ENCODE data around the gene IFT74. TPM values are rescaled to one million over a fixed set of nuclear protein-coding genes. Genes with fewer than 3 reads are reported as not detected.

The IFT74 gene
- total and polyA plus RNA-seq, 9 of the 15 experiments (the other 6 are each of a cell fraction or from before 2014, with no cell fraction given) = 6.1 to 13.2 (median 9.3) TPM

DNA sequence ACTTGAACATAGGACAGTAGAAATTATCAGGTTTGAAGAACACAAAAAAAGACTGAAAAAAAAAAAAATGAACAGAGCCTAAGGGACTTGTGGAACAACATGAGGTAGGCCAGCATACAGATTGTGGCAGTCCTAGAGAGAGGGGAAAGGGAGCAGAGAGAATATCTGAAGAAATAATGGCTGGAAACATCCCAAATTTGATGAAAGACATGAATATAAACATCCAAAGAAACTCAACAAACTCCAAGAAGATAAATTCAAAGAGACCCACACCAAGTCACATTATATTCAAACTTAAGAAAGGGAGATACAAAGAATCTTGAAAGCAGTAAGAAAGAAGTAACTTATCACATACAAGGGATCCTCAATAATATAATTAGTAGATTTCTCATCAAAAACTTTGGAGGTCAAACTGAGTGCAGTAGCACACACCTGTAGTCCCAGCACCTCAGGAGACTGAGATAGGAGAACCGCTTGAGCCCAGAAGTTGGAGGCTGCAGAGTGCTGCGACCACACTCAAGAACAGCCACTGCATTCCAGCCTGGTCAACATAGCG, 18.3 kb upstream of the IFT74 start (continued):
- TF ChIP-seq, protein P1, sequence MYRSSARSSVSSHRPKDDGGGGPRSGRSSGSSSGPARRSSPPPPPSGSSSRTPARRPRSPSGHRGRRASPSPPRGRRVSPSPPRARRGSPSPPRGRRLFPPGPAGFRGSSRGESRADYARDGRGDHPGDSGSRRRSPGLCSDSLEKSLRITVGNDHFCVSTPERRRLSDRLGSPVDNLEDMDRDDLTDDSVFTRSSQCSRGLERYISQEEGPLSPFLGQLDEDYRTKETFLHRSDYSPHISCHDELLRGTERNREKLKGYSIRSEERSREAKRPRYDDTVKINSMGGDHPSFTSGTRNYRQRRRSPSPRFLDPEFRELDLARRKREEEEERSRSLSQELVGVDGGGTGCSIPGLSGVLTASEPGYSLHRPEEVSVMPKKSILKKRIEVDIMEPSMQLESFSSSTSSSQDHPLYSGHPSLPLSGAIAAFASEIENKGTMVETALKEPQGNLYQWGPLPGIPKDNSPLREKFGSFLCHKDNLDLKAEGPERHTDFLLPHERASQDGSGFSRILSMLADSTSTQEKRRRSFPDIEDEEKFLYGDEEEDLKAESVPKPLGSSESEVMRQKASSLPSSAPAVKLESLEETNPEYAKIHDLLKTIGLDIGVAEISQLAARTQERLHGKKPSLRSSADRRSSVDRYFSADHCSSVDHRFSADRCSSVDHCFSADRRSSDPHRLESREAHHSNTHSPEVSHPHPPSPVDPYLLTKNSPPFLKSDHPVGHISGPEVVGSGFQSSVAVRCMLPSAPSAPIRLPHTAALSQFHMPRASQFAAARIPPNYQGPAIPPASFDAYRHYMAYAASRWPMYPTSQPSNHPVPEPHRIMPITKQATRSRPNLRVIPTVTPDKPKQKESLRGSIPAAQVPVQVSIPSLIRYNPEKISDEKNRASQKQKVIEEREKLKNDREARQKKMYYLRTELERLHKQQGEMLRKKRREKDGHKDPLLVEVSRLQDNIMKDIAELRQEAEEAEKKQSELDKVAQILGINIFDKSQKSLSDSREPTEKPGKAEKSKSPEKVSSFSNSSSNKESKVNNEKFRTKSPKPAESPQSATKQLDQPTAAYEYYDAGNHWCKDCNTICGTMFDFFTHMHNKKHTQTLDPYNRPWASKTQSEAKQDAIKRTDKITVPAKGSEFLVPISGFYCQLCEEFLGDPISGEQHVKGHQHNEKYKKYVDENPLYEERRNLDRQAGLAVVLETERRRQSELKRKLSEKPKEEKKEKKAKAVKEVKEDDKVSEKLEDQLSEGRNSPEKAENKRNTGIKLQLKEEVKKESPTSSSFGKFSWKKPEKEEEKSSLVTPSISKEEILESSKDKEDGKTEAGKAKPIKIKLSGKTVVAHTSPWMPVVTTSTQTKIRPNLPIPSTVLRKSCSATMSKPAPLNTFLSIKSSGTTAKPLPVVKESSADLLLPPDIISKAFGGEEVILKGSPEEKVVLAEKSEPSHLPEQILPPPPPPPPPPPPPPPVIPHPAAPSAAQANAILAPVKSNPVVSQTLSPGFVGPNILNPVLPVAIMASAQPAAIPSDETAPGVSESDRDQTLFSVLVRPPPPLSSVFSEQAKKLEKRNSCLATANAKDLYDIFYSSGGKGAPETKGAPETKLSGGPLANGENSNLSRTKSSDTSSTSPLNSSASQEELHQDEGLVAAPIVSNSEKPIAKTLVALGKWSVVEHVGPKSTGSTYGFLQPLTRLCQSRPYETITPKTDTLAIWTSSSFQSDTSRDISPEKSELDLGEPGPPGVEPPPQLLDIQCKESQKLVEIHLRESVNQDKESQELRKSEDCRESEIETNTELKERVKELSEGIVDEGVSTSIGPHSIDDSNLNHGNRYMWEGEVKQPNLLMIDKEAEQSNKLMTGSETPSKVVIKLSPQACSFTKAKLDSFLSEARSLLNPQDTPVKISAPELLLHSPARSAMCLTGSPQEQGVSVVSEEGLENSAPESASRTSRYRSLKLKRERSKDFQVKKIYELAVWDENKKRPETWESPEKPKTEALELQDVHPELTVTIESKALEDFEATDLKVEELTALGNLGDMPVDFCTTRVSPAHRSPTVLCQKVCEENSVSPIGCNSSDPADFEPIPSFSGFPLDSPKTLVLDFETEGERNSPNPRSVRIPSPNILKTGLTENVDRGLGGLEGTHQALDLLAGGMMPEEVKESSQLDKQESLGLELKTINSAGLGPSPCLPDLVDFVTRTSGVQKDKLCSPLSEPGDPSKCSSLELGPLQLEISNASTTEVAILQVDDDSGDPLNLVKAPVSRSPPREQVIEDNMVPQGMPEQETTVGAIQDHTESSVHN (IDR thresholded peaks at IDR 0.05; ENCODE audit: borderline replicate concordance in 1 of 2, low read depth in 1 of 2) = no peak
- no peak for TF ChIP-seq XRCC4 (IDR thresholded peaks at IDR 0.05; ENCODE audit: extremely low read depth, insufficient read depth, insufficient read length)
- TF ChIP-seq NFIX (CRISPR knock-in tag; IDR thresholded peaks at IDR 0.05; ENCODE audit: low read depth) = no peak
- TF ChIP-seq SRF (CRISPR knock-in tag; IDR thresholded peaks at IDR 0.05) = no peak
- TF ChIP-seq ZNF444 (CRISPR knock-in tag; IDR thresholded peaks at IDR 0.05) = no peak
- TF ChIP-seq ZFX (CRISPR knock-in tag; IDR thresholded peaks at IDR 0.05) = no peak
- TF ChIP-seq POLR2G (IDR thresholded peaks at IDR 0.05; ENCODE audit: low read depth, low read length) = no peak
- no peak for TF ChIP-seq HOXB6 (CRISPR knock-in tag; IDR thresholded peaks at IDR 0.05; ENCODE audit: borderline replicate concordance)
- no peak for TF ChIP-seq POLR3A (IDR thresholded peaks at IDR 0.05; ENCODE audit: borderline replicate concordance, extremely low read depth, insufficient read depth, insufficient read length)
